ENCODE data around the gene BPIFB6.

The BPIFB6 gene

DNA sequence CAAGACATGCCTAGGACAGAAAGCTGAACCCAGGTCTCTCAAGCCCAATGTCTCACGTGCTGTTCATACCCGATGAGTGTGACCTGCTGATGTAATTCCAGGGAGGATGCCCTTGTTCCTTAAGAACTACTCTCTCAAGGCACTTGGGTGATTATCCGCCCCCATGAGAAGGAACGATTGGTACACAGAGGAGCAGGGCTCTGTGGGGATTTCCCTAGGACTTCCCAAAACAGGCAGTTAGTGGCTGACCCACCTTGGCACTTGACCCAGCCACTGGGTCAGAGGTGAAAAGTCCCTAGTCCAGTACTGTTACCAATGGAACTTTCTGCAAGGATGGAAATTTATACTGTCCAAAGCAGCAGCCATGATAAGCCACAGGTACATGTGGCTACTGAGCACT is 9.2 kb upstream of the BPIFB6 start:
- Histone ChIP-seq H3F3A (ENCODE audit: control insufficient read depth, insufficient read depth) (no peaks in the 10 kb centered on the region), H3K79me2 (ENCODE audit: control insufficient read depth, low read length) (no peaks in the 10 kb centered on the region), H3K4me2 (ENCODE audit: low read length) (no peak overlapping the region), H3K36me3 (ENCODE audit: control insufficient read depth, low read length) (no peaks in the 10 kb centered on the region), H3K9me3 (ENCODE audit: control insufficient read depth, insufficient read depth, low read length) (no peaks in the 10 kb centered on the region), H3K27me3 (ENCODE audit: control insufficient read depth, low read length) (no peaks in the 10 kb centered on the region), H3K4me1 (ENCODE audit: control insufficient read depth, low read length) (no peaks in the 10 kb centered on the region), H4K20me1 (ENCODE audit: control insufficient read depth, insufficient read depth, low read depth, low read length) (no peaks in the 10 kb centered on the region), H3K4me3 (ENCODE audit: low read length) (no peak overlapping the region), H3K27ac (ENCODE audit: low read depth, low read length) (no peak overlapping the region), H3K9me2 (replicated peaks; ENCODE audit: control insufficient read depth, low read length) (no peaks in the 10 kb centered on the region)
- TF ChIP-seq, protein P1, sequence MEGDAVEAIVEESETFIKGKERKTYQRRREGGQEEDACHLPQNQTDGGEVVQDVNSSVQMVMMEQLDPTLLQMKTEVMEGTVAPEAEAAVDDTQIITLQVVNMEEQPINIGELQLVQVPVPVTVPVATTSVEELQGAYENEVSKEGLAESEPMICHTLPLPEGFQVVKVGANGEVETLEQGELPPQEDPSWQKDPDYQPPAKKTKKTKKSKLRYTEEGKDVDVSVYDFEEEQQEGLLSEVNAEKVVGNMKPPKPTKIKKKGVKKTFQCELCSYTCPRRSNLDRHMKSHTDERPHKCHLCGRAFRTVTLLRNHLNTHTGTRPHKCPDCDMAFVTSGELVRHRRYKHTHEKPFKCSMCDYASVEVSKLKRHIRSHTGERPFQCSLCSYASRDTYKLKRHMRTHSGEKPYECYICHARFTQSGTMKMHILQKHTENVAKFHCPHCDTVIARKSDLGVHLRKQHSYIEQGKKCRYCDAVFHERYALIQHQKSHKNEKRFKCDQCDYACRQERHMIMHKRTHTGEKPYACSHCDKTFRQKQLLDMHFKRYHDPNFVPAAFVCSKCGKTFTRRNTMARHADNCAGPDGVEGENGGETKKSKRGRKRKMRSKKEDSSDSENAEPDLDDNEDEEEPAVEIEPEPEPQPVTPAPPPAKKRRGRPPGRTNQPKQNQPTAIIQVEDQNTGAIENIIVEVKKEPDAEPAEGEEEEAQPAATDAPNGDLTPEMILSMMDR (IDR thresholded peaks at IDR 0.05; ENCODE audit: low read depth, low read length, poor library complexity, severe bottlenecking), result no peak
- TF ChIP-seq EZH2phosphoT487 (IDR thresholded peaks at IDR 0.05; ENCODE audit: borderline replicate concordance, low read length), result no peak

DNA sequence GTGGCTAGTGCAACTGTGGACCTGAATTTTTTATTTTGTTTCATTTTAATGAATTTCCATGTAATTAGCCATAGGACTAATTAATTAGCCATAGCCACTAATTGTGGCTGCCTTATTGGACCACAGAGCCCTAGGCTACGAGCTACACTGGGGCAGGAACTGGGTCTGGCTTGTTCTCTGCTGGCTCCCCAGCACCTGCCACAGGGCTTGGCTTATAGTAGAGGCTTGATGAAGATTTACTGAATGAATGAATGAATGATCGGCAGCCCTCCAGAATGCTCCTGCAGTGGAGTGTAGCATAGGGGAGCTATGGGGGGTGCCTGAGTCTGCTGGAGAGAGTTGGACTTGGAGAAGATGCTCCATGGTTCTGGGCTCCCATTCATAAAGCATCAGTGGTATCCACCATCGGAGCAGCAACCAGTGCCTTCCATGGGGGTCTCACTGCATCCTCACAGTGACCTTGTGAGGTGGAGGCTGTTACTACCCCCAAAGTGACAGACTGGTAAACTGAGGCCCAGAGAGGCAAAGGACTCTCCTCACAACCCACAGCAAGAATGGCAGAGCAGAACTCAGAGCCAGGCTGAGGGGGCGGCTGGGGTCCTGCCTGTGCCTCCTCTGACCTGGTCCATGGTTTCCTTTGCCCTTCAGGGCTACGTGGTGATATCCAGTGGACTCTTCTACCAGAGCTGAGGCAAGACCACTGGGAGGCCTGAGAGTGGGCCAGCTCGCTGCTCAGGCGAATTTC is 8.6 kb upstream of the BPIFB6 start:
- Histone ChIP-seq H3F3A (ENCODE audit: control insufficient read depth, insufficient read depth) (no peaks in the 10 kb centered on the region), H3K36me3 (ENCODE audit: control insufficient read depth, low read length) (no peaks in the 10 kb centered on the region), H4K20me1 (ENCODE audit: control insufficient read depth, insufficient read depth, low read depth, low read length) (no peaks in the 10 kb centered on the region), H3K27ac (ENCODE audit: low read depth, low read length) (no peak overlapping the region), H3K4me3 (ENCODE audit: low read length) (no peak overlapping the region), H3K79me2 (ENCODE audit: control insufficient read depth, low read length) (no peaks in the 10 kb centered on the region), H3K9me3 (ENCODE audit: control insufficient read depth, insufficient read depth, low read length) (no peaks in the 10 kb centered on the region), H3K9me2 (replicated peaks; ENCODE audit: control insufficient read depth, low read length) (no peaks in the 10 kb centered on the region), H3K4me1 (ENCODE audit: control insufficient read depth, low read length) (no peaks in the 10 kb centered on the region), H3K27me3 (ENCODE audit: control insufficient read depth, low read length) (no peaks in the 10 kb centered on the region), H3K4me2 (ENCODE audit: low read length) (no peak overlapping the region)
- TF ChIP-seq, protein P1 (IDR thresholded peaks at IDR 0.05; ENCODE audit: low read depth, low read length, poor library complexity, severe bottlenecking), result no peak
- no peak for TF ChIP-seq EZH2phosphoT487 (IDR thresholded peaks at IDR 0.05; ENCODE audit: borderline replicate concordance, low read length)

DNA sequence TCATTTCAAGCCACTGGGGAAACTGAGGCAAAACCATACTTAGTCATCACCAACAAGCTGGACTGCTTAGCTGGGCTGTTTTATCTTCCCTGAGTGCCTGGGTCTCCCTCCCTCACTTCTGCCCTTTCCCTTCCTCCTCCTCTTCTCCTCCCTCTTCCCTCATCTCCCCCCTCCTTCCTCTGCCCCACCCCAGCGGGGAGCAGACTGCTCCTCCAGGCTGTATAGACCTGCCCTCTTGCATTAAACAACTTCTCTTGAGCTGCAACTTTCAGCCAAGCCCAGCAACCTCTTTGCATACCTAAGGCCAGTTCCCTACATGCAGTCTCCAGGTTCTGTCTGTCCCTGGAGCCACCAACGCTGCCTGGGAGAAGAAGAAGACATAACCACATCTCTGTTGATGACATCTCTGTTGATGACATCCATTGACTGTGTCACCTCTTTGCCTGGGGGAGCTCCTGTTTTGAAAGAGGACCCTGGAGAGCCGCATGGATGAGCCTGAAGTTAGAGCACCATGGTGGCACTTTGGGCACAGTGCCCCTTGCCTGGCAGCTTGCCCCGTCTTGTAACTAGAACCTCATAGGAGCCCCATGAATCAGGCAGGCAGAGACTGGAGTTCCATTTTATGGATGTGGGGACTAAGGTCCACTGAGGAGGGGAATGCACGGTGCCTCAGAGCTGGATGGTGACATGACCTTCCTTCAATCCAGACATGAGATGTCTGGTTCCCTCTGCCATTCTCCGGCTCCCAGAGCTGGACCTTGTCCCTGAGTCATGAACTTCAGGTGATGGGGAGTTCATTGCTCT is 7.8 kb upstream of the BPIFB6 start:
- Histone ChIP-seq H3K27me3 (ENCODE audit: control insufficient read depth, low read length) (no peaks in the 10 kb centered on the region), H3K36me3 (ENCODE audit: control insufficient read depth, low read length) (no peaks in the 10 kb centered on the region), H3K4me1 (ENCODE audit: control insufficient read depth, low read length) (no peaks in the 10 kb centered on the region), H3F3A (ENCODE audit: control insufficient read depth, insufficient read depth) (no peaks in the 10 kb centered on the region), H3K4me2 (ENCODE audit: low read length) (no peak overlapping the region), H3K79me2 (ENCODE audit: control insufficient read depth, low read length) (no peaks in the 10 kb centered on the region), H3K9me2 (replicated peaks; ENCODE audit: control insufficient read depth, low read length) (no peaks in the 10 kb centered on the region), H3K27ac (ENCODE audit: low read depth, low read length) (no peak overlapping the region), H3K4me3 (ENCODE audit: low read length) (no peak overlapping the region), H3K9me3 (ENCODE audit: control insufficient read depth, insufficient read depth, low read length) (no peaks in the 10 kb centered on the region), H4K20me1 (ENCODE audit: control insufficient read depth, insufficient read depth, low read depth, low read length) (no peaks in the 10 kb centered on the region)
- TF ChIP-seq, protein P1 (IDR thresholded peaks at IDR 0.05; ENCODE audit: low read depth, low read length, poor library complexity, severe bottlenecking), result no peak
- TF ChIP-seq EZH2phosphoT487 (IDR thresholded peaks at IDR 0.05; ENCODE audit: borderline replicate concordance, low read length), result no peak

Data from DOHH2 (cell line).